Stimulated activated CD4-positive, alpha-beta T cell treated with anti-CD3 and anti-CD28 coated beads, TNF-alpha, amount 100 ng/mL, for 24 hours (primary cell): Measurements from ENCODE around the gene UBQLN4.

ENCODE experiments used
- DNase-seq, 3 experiments: peaks; one replicate each; pipeline ENCODE4 v3.0.0-alpha.2; 2020; ENCODE audit warnings: low read depth in 3 of 3

UBQLN4 gene

DNA sequence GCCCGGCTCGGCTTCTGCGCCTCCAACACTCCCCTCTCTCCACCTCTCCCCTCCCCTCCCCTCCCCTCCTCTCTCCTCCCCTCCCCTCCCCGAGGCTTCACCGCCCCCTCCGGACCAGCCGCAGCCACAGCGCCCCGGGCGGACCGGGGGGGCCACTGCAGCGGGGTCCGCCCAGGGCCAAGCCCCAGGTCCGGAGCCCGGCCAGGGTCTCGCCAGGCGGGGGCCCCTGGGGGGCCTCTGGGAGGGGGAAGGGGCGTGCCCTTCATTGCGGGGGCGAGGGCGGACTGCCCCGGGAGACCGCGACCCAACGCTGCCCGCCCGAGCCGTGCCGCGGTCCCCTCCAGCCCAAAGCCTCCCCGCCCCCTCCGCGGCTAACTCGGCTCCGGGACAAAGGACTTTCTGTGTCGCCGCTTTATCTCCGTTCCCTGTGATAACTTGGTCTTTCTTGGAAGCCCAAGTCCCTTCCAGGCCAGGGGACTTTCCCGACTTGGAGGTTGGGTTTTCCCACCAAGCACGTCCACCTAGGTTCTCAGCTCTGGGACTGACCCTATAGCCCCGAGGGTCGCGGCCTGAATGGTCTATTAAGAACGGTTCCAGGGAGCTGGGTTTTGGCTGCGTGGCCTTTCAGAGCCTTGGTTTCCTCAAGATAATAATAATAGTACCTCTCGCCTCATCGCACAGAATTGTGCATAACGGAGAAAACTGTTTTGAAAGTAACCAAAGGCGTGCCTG lies at the start of gene UBQLN4:
Gene UBQLN4, minus strand, starts transcription at position 31 of the 732 bp plus-strand sequence. CDS start 97 bp downstream, outside the sequence.
- peak; percentile 76 to 84 (median 77) for DNase-seq

DNA sequence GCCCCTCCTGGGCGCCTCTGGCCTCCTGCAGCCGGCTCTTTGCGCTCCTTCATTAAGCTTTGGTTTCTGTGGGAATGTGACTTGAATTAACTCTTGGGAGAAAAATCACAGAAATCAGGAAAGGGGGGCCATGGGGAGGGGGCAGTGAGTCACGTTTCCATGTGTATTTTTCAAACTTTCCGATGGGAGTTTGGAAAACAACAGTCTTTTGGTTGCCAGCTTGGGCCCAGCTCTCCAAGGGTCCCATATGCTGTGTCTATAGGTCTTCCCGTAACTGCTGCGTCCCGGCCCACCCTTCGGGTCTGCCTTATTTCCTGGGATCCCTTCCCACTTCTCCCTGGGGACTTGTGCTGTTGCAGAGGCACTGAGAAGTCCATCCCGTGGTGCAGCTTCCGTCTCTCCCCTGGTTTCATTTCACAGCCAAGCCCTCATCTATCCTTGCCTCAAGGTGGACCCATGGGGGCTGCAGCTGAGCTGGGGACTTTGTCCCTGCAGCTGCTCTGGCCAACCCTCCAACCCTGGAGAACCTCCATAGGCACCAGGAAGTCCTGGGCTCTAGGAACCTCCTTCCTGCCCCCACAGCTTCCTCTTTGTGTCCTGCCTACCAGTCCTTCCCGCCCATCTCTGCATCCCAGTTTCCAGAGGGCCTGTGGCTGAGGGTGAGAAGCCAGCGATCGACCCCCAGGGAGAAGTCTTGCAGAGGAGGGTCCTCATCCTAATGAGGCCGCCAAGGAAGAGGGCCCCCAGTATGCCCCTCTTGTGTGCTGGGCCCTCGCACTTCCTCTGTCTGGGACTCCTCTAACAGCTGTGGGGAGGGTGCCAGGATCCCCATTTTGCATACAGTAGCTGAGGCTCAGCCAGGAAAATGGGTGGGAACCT lies 49.3 kb upstream of the UBQLN4 start:
- DNase-seq: no peak

GRCh38 chr1:156101880-156102279 lies 48.3 kb upstream of the UBQLN4 start:
- DNase-seq: no peak

GRCh38 chr1:156100205-156100995 lies 46.8 kb upstream of the UBQLN4 start:
- no peak for DNase-seq

DNA sequence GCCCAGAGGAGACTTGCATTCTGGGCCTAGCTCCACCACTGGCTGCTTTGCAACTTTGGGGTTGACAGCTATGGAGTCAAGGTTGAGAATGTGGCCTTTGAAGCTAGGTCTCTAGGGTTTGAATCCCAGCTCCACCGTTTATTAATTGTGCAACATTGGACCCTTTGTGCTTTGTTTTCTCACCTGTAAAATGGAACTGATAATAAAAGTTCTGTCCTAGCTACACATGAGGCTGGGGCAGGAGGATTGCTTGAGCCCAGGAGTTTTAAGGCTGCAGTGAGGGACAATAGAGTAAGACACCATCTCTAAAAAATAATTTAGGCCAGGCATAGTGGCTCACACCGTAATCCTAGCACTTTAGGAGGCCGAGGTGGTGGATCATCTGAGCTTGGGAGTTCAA lies 45.7 kb upstream of the UBQLN4 start:
- no peak for DNase-seq

- DNase-seq: no peak
Observed at GRCh38 chr1:156098784-156099183, 45.2 kb upstream of the UBQLN4 start.

- peak in 1 of 3 experiments; percentile 50 for DNase-seq
Observed at GRCh38 chr1:156097499-156098178, 44.0 kb upstream of the UBQLN4 start.

GRCh38 chr1:156096640-156097391 lies 43.2 kb upstream of the UBQLN4 start:
- DNase-seq: peak; percentile 70 to 88 (median 87)

DNA sequence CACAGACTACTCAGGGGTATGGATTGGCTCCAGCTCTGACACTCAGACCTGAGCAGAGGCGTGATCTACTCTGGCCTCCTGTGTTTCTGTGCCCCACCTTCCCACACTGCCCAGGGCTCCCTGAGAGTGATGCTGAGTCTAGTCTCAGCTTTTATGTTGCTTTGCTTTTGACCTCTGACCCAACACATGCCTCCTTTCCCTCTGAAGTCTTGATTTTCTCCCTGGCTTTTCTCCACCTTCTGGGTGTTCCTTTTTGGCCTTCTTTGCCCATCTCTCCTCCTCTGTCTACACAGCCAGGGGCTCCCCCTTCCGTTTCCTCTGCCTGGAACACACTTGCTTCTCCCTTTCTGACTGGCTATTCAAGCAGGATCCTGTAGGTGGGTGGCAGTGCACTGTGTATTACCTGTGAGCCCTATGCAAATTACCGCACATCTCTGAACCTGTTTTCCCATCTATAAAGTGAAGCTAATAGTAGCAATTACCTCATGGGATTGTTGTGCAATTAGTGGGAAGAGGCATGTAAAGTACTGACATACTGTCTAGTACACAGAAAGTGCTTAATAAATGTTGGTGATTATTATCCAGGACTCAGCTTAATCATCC lies 42.4 kb upstream of the UBQLN4 start:
- no peak for DNase-seq

- no peak for DNase-seq
Observed at GRCh38 chr1:156091610-156092009, 38.0 kb upstream of the UBQLN4 start.

GRCh38 chr1:156090840-156091188 lies 37.2 kb upstream of the UBQLN4 start:
- DNase-seq: peak; percentile 84 to 89 (median 88)

GRCh38 chr1:156090138-156090839 lies 36.7 kb upstream of the UBQLN4 start:
- DNase-seq: no peak

GRCh38 chr1:156089704-156090103 lies 36.1 kb upstream of the UBQLN4 start:
- no peak for DNase-seq

DNA sequence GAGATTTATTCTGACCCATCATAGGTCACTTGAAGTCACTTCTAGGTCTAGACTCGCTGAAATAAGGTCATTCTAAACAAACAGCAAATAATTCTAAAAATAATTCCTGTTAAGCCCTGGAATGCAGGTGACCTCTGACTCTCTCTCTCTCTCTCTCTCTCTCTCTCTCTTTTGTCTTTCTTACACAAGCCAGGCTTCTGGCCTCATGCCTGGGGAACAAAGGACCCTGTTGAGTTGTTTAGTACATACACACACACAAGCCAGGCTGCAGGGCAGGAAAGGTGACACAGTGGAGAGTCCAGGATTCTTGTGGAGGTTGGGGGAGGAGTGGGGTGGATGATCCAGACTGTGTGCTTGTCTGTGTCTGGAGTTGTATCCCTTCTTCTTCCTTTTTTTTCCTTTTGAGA lies 32.7 kb upstream of the UBQLN4 start:
- no peak for DNase-seq

- DNase-seq: no peak
Observed at GRCh38 chr1:156083800-156084790, 30.5 kb upstream of the UBQLN4 start.

- DNase-seq: peak in 1 of 3 experiments; percentile 60
Observed at GRCh38 chr1:156082309-156083091, 28.9 kb upstream of the UBQLN4 start, which contains the start of gene MEX3A. MEX3A (minus strand) TSS chr1:156082465; CDS start chr1:156081998, 467 bp downstream.

DNA sequence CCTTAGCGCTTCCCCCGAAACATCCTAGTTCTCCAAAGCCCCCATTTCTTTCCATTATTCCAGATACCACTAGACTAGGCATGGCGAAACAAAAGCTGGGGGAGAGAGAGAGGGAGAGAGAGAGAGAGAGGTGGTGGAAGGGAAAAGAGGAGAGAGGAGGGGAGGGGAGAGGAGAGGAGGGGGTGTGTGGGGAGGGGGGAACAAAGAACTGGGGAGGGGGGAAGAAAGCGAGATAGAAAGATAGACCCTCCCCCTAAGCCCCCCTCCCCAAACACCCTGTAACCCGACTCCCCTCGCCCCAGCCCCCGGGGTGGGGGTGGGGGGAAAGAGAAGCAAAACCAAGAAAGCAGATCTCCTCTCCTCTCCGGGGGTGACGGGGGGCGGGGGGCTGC lies 28.3 kb upstream of the UBQLN4 start:
- no peak for DNase-seq
